ENCODE data around the gene ABCA3. TPM values are rescaled to one million over a fixed set of nuclear protein-coding genes. Genes with fewer than 3 reads are reported as not detected.

ABCA3 gene
- total and polyA plus RNA-seq, 2 donors (not counting 1 experiment from before 2014, with no cell fraction given): 3.1 to 5.1 TPM

DNA sequence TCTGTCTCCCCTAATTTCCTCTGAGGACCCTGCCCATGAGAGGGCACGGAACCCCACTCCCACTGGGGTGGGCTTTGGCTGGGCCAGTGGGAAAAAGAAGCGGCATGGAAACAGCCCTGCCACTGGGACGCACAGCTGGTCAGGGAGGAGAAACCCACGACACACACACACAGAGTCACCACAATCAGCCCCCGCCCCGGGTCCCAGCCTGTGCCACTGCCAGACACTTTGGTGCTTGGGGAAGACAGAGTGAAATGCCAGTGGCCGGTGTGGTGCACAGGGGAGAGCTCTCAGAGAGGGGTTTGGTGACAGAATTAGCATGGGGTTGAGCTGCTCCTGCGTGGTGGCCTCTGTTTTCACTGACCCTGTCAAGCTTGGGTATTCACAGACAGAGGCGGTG is 41.9 kb downstream of the ABCA3 start:
- no peak overlapping the region for H3K27ac ChIP-seq (ENCODE audit: low read length in 2 of 2)
- H3K4me1 Mint-ChIP-seq: no peaks in the 10 kb centered on the region
- CTCF ChIA-PET: no interaction called here
- no peaks in the 10 kb centered on the region for H3K9me3 Mint-ChIP-seq (ENCODE audit: insufficient read depth)
- H3K4me2 ChIP-seq (replicated peaks; ENCODE audit: low read depth, low read length, poor library complexity, severe bottlenecking): no peak overlapping the region
- H4K20me1 ChIP-seq (ENCODE audit: control insufficient read depth, insufficient read depth, low read length, poor library complexity, severe bottlenecking): no peaks in the 10 kb centered on the region
- POLR2A ChIA-PET: no interaction called here
- H3K27me3 ChIP-seq (replicated peaks in 1 of 4; ENCODE audit: control extremely low read depth in 1 of 4, control insufficient read depth in 3 of 4, insufficient read depth in 4 of 4, low read length in 3 of 4): no peaks in the 10 kb centered on the region
- intact Hi-C loops (cut with micrococcal nuclease): no loop called here
- no peaks in the 10 kb centered on the region for H3K4me1 ChIP-seq (ENCODE audit: control insufficient read depth in 2 of 2, insufficient read depth in 2 of 2, low read length in 2 of 2)
- no peaks in the 10 kb centered on the region for H3K79me2 ChIP-seq (ENCODE audit: control insufficient read depth, insufficient read depth, low read length)
- H3K4me3 Mint-ChIP-seq: no peak overlapping the region
- no peak overlapping the region for H3K27ac Mint-ChIP-seq
- no peak overlapping the region for H3K4me3 ChIP-seq (ENCODE audit: control extremely low read depth in 1 of 5, extremely low read depth in 1 of 5, insufficient read depth in 1 of 5, low read depth in 2 of 5, low read length in 4 of 5)
- no peaks in the 10 kb centered on the region for H3K27me3 Mint-ChIP-seq
- no peak for TF ChIP-seq EZH2 (IDR thresholded peaks at IDR 0.05; ENCODE audit: borderline replicate concordance, insufficient read depth, low read depth, low read length, poor library complexity, severe bottlenecking)
- TF ChIP-seq, protein P1, sequence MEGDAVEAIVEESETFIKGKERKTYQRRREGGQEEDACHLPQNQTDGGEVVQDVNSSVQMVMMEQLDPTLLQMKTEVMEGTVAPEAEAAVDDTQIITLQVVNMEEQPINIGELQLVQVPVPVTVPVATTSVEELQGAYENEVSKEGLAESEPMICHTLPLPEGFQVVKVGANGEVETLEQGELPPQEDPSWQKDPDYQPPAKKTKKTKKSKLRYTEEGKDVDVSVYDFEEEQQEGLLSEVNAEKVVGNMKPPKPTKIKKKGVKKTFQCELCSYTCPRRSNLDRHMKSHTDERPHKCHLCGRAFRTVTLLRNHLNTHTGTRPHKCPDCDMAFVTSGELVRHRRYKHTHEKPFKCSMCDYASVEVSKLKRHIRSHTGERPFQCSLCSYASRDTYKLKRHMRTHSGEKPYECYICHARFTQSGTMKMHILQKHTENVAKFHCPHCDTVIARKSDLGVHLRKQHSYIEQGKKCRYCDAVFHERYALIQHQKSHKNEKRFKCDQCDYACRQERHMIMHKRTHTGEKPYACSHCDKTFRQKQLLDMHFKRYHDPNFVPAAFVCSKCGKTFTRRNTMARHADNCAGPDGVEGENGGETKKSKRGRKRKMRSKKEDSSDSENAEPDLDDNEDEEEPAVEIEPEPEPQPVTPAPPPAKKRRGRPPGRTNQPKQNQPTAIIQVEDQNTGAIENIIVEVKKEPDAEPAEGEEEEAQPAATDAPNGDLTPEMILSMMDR (IDR thresholded peaks at IDR 0.05): no peak
- H3K36me3 ChIP-seq (replicated peaks in 1 of 2; ENCODE audit: control extremely low read depth in 1 of 2, control insufficient read depth in 1 of 2, extremely low read depth in 1 of 2, insufficient read depth in 2 of 2, low read length in 1 of 2): no peaks in the 10 kb centered on the region
- ATAC-seq (ENCODE audit: low read depth): no peak
- H3K9ac ChIP-seq (ENCODE audit: low read length): no peak overlapping the region
- 97% methylated on average over 4 of the region's 9 CpGs for WGBS (ENCODE audit: insufficient coverage)
- no peaks in the 10 kb centered on the region for H3K9me3 ChIP-seq (ENCODE audit: control extremely low read depth in 1 of 3, control insufficient read depth in 2 of 3, insufficient read depth in 1 of 3, low read length in 2 of 3)
- no peak for DNase-seq
- H2AFZ ChIP-seq (ENCODE audit: insufficient read depth, low read depth, low read length, poor library complexity, severe bottlenecking): no peak overlapping the region

DNA sequence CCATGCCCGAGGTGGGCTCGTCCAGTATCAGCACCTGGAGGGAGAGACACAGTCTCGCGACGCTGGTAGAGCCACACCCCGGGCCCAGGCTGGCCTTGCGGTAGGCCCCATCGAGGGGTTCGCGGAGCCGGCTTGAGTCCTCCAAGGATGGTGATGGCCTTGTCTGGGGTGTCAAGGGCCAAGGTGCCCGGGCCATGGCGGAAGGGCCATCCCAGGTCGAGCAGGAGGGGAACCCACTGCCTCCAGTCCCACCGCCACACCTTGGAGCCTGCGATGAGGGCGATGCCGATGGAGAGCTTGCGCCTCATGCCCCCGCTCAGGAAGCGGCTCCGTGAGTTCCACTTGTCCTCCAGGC is 43.0 kb downstream of the ABCA3 start:
- Histone ChIP-seq H3K4me3 (ENCODE audit: control extremely low read depth in 1 of 5, extremely low read depth in 1 of 5, insufficient read depth in 1 of 5, low read depth in 2 of 5, low read length in 4 of 5) (no peak overlapping the region), H4K20me1 (ENCODE audit: control insufficient read depth, insufficient read depth, low read length, poor library complexity, severe bottlenecking) (no peaks in the 10 kb centered on the region), H3K9ac (ENCODE audit: low read length) (no peak overlapping the region), H3K79me2 (ENCODE audit: control insufficient read depth, insufficient read depth, low read length) (no peaks in the 10 kb centered on the region), H3K27me3 (replicated peaks in 1 of 4; ENCODE audit: control extremely low read depth in 1 of 4, control insufficient read depth in 3 of 4, insufficient read depth in 4 of 4, low read length in 3 of 4) (no peaks in the 10 kb centered on the region), H3K4me1 (ENCODE audit: control insufficient read depth in 2 of 2, insufficient read depth in 2 of 2, low read length in 2 of 2) (no peaks in the 10 kb centered on the region), H2AFZ (ENCODE audit: insufficient read depth, low read depth, low read length, poor library complexity, severe bottlenecking) (no peak overlapping the region), H3K27ac (ENCODE audit: low read length in 2 of 2) (no peak overlapping the region), H3K9me3 (ENCODE audit: control extremely low read depth in 1 of 3, control insufficient read depth in 2 of 3, insufficient read depth in 1 of 3, low read length in 2 of 3) (no peaks in the 10 kb centered on the region), H3K36me3 (replicated peaks in 1 of 2; ENCODE audit: control extremely low read depth in 1 of 2, control insufficient read depth in 1 of 2, extremely low read depth in 1 of 2, insufficient read depth in 2 of 2, low read length in 1 of 2) (no peaks in the 10 kb centered on the region), H3K4me2 (replicated peaks; ENCODE audit: low read depth, low read length, poor library complexity, severe bottlenecking) (no peak overlapping the region)
- ATAC-seq (ENCODE audit: low read depth) (no peak), DNase-seq (no peak)
- TF ChIP-seq, protein P1 (IDR thresholded peaks at IDR 0.05): no peak
- no peak for TF ChIP-seq EZH2 (IDR thresholded peaks at IDR 0.05; ENCODE audit: borderline replicate concordance, insufficient read depth, low read depth, low read length, poor library complexity, severe bottlenecking)
- intact Hi-C loops (cut with micrococcal nuclease): no loop called here
- no peak overlapping the region for H3K4me3 Mint-ChIP-seq
- no peak overlapping the region for H3K27ac Mint-ChIP-seq
- POLR2A ChIA-PET: no interaction called here
- CTCF ChIA-PET: no interaction called here
- WGBS (ENCODE audit: insufficient coverage): 95% methylated on average over 22 of the region's 22 CpGs
- H3K4me1 Mint-ChIP-seq: no peaks in the 10 kb centered on the region
- H3K27me3 Mint-ChIP-seq: no peaks in the 10 kb centered on the region
- H3K9me3 Mint-ChIP-seq (ENCODE audit: insufficient read depth): no peaks in the 10 kb centered on the region

All from B cell (primary cell).